ENCODE data around the gene CDH13.

DNA sequence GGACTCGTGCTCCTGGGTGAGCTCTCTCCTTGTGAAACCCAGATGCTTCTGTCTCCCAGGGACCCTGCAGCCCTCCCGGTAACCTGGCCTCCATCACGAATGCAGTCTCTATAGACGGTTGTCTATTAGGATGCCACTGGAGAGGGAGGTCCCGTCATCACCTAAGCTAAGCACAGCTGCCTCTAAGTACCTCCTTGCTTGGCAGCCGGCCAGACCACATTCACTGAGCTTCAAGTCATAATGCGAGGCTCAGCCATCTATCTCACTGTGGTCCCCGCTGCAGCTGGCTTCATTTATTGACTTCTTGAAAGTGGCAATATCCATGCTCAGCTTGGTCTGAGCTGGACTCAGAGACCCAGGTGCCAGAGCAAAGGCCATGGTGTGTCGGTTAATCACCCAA, 1106.5 kb downstream of the CDH13 start:
- TF ChIP-seq MYC (IDR thresholded peaks at IDR 0.05; ENCODE audit: insufficient read depth, insufficient read length, insufficient replicate concordance, low read length, severe bottlenecking): no peak
- no peak for TF ChIP-seq RBBP5 (conservative IDR thresholded peaks at IDR 0.05)
- TF ChIP-seq ZBED1 (IDR thresholded peaks at IDR 0.05; ENCODE audit: borderline replicate concordance): no peak
- TF ChIP-seq SP1 (IDR thresholded peaks at IDR 0.05; ENCODE audit: low read depth, low read length): no peak
- TF ChIP-seq NRF1 (conservative IDR thresholded peaks at IDR 0.05; ENCODE audit: low read depth, low read length): no peak
- TF ChIP-seq SIN3A (IDR thresholded peaks at IDR 0.05; ENCODE audit: low read depth, low read length): no peak
